IPS DF 4.7 (cell line): ENCODE results near the gene KDM1A.
A peak's percentile ranks its signal among the peaks of the same experiment; 100 is the strongest.
"Not testable (repeated sequence)": the region's sequence is repeated elsewhere in the genome, so short reads cannot be mapped to it uniquely, and the experiment has no call there.

Source experiments
- DNase-seq: peaks from one replicate; pipeline ENCODE4 v3.0.0-alpha.2; 2013; ENCODE audit warnings: low spot score; ENCODE audit errors: extremely low read depth

The KDM1A gene

DNA sequence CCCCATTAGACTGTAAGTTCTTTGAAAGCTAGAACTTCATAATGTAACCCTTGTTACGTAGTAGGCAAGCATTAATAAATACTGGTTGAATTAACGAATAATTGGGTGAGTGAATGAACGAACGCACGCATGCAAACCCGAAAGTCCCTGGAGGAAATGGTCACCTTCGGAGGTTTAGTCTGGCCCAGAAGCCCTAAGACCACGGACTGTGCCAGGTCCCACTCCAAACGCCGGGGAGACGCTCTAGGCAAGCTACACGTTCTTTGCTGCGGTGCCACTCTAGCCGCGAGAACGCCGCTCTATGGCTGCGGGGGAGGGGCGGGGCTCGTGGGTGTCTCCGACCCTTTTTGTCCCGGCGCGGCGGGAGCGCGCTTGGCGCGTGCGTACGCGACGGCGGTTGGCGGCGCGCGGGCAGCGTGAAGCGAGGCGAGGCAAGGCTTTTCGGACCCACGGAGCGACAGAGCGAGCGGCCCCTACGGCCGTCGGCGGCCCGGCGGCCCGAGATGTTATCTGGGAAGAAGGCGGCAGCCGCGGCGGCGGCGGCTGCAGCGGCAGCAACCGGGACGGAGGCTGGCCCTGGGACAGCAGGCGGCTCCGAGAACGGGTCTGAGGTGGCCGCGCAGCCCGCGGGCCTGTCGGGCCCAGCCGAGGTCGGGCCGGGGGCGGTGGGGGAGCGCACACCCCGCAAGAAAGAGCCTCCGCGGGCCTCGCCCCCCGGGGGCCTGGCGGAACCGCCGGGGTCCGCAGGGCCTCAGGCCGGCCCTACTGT lies at the start of gene KDM1A:
Gene KDM1A, plus strand, starts transcription at position 375 of the 769 bp plus-strand sequence. Its CDS starts 129 bp downstream, at position 504.
- DNase-seq: peak; percentile 87

DNA sequence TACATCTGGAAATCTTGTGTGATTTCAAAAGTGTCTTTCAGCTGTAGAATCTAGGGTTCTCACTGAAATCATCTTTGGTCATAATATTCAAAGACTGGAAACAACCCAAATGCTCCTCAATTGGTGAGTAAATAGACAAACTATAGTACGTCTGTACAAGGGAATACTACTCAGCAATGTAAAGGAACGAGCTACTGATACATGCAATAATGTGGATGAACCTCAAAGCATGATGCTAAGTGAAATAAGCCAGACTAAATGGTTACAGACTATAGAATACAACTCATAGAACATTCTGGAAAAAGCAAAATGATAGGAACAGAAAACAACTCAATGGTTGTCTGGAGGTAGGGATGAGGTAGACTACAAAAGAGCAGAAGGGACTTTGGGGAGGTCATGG lies 49.2 kb upstream of the KDM1A start:
- DNase-seq: no peak

DNA sequence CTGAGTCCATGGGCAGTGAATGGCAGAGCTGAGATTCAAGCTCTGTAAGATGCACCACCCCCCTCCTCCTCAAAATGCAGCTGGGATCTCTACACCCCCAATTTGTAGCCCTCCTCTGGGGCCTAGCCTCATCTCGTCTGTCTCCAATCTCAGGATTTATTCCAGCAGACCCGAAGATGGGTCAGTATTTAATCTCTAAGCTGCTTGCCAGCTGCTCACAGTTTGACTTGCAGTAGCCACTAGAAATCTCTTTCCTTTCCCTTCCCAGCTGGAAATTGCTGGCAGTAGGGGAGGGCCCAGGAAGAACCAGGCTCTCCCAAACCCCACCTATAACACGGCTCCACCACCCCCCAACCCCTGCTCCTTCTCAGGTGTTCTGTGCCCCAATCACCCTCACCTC lies 48.1 kb upstream of the KDM1A start:
- no peak for DNase-seq

DNA sequence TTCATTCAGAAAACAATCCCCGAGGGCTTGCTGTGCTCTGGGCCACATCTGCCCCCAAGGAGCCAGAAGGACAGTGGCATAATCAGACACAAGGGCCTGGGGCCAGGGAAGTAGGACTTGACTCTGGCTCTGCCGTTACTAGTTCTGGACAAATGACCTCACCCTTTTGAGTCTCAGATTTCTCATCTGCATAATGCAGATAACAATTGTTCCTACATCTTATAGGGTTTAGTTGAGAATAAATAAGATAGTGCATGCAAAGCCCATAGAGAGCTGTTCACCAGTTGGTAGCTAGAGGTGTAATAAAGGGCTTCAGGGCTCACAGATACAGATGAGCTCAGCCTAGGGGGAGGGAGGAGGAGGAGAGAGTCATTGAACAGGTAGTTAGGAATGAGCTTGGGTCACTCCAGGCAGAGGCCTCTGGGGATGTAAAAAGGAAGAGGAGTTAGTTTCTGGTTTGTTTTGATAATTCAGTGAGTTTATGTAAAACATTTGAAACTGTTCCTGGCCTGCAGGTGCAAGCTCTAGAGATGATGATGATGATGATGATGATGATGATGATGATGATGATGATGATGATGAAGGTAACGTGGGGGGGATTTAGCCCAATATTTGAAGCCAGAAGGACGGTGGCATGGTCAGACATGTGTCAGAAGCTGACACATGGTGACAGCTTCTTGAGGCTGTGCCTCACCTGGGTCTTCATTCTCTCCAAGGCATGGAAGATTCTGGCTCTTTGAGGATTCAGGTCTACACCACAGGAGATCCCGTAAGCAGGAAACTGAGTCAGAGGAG lies 47.5 kb upstream of the KDM1A start:
- DNase-seq: no peak

DNA sequence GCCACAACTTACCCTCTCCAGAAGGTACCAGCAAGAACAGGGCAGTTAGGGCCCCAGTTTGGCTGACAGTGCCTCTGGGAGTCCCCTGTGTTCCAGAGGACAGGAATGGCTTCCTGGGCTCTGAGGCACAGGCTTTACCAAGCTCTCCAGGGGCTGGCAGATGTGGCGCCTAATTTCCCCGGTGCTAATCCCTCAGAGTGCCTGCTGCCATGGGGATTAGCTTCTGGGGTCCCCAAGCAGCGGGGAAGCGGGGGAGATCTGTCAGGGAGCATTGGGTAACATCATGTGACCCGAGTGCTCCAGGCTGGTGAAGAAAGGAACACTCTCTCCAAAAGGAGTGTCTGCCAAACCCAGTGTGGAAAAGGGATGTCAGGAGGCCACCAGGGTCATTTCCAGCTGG lies 46.5 kb upstream of the KDM1A start, which contains the start of gene LACTBL1:
Gene LACTBL1, minus strand, starts transcription at position 107 of the 400 bp plus-strand sequence. CDS start 550 bp downstream, outside the sequence.
- DNase-seq: no peak

DNA sequence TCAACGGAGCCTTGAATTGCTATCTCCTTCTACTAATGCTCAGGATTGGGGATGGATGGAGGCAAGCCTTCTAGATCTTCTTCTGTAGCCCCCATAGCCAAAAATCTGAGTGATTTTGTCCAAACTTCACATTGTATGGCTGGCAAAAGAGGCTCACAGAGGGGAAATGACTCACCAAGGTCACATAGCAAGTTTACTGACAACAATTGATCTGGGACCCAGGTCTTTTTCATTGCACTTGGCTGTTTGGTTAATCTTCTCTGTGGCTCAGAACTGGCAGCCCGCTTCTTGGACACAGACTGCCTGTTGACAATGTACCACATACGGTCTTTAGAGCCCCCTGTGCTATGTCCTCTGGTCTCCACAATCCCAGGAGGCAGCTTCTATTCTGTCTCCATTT lies 43.6 kb upstream of the KDM1A start:
- no peak for DNase-seq

DNA sequence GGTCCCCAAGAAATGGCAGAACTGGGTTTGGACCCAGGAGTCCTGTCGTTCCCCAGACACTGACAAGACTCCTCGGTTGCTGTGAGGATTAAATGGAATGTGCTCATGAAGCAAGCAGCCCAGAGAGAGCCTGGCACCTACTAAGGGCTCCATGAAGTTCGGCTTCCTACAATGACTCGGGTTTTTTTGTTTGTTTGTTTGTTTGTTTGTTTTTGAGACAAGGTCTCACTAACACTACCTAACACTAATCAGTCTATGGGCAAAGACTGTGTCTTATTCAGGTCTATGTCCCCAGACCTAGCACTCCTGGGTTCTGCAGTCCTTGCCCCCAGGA lies 43.2 kb upstream of the KDM1A start:
- DNase-seq: no peak

DNA sequence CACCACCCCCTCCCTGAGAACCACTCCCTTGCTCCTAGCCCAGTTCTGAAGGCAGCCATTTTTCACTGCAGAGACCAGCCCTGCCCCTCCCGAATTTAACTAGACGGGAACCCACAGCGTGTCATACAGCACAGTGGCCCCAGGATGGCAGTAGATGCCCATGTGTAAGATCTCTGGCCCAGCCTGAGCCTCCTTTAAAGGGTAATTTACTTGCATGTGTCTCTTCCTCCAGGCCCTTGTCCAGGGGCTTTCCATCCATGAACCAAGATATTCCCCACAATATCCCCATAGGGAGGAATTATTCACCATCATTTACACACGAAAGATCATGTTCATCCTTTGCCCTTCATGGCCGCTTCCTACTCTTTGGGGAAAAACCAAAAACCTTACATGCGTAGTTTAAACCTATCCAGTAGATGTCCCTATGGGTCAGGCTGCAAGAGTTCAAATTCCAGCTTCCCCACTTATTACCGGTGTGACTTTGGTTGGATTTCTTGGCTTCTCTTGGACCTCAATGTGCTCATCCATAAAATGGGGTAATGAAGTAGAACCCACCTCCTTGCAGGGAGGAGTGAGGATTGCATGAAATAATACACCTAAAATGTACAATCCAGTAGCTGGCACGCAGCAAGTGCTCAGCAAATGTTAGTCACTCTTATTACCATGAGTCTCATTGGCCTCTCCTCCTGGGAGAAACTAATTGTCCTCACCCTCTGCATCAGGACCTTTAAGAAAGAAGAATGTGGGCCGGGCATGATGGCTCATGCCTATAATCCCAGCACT lies 42.6 kb upstream of the KDM1A start:
- peak; percentile 46 for DNase-seq

DNA sequence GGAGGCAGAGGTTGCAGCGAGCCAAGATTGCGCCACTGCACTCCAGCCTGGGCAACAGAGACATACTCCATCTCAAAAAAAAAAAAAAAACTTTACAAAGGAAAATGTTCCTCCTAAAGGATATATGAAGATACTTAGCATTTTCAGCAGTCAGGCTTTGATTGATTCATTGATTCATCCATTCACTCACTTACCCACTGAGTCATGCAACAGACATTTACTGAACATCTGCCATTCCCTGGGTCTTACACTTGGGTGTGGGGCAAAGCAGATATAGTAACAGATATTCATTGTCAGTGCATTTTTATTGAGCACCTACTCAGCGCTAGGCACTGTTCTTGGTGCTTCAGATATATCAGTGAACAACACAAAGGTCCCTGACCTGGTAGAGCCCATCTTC lies 41.0 kb upstream of the KDM1A start:
- DNase-seq: no peak

DNA sequence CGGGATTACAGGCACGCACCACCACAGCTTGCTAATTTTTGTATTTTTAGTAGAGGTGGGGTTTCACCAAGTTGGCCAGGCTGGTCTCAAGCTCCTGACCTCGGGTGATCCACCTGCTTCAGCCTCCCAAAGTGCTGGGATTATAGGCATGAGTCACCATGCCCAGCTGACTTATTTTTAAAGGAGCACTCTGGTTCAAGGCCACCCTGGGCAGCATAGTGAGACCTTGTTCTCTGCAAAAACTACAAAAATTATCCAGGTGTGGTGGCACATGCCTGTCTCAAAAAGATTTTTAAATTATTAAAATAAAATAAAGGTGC lies 38.8 kb upstream of the KDM1A start:
- not testable (repeated sequence) for DNase-seq

DNA sequence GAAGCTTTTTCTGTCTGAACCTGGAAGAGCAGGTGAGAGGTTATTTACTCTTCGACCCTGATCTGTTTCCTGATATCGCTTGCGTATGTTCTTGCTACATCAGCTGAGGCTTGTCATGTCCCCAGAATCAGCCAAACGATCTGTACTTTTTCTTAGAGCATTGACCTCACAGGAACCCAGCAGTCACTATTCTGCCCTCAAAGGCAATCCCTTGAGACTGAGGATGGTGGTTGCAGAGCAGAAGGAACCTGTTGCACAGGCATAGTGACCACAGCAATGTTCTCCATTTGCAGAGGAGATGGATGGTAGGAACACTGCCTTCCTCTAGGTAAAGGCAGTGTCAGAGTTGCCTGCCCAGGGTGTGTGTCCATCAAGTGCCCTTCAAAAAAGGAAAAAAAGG lies 35.3 kb upstream of the KDM1A start:
- DNase-seq: no peak

DNA sequence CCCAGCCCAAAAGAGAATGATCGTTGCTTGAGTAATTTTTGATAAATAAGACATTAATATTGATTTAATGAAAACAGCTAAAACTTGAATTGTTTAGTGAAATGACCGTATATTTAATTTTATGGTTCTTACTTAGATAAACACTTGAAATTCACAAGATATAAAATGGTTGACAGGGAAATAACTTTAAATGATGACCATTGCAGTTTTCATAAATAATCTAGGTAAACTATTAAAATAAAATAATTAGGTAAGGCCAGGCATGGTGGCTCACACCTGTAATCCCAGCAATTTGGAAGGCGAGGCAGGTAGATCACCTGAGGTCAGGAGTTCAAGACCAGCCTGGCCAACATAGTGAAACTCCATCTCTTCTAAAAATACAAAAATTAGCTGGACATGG lies 26.9 kb upstream of the KDM1A start:
- DNase-seq: not testable (repeated sequence)

DNA sequence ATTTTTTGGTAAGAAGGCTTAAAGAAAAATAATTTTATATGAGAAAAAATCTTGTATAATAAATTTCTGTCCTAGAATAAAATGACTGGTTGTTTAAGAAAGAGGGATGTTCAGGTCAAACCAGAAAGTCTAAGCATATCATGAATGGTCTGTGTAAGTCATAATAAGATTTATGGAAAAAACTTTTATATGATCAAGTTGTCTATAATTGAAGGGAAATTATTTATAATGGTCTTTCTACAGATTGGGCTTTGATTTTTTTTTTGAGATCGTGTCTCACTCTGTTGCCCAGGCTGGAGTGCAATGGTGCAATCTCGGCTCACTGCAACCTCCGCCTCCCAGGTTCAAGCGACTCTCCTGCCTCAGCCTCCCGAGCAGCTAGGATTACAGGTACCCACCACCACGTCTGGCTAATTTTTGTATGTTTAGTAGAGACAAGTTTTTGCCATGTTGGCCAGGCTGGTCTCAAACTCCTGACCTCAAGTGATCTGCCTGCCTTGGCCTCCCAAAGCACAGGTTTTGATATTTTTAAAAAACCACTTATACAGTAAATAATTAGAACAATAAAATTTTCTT lies 26.0 kb upstream of the KDM1A start:
- DNase-seq: not testable (repeated sequence)

DNA sequence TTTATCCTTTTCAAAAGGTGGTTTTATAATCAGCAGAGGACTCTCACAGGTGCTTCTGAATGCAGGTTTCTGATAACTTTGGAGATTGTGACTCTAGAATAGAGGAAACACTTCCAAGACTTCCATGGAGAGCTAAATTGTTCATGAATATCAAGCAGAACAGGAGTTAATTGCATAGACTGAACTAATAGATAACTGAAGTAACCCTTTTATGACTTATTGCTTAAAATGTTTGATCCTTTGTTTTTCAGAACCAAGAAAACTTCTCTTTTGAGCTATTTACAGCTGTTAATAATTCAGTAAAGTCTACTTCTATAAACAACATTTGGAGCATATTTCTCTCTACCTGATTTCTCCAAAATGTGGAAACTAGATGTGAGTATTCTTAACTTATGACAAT lies 23.5 kb upstream of the KDM1A start:
- no peak for DNase-seq

DNA sequence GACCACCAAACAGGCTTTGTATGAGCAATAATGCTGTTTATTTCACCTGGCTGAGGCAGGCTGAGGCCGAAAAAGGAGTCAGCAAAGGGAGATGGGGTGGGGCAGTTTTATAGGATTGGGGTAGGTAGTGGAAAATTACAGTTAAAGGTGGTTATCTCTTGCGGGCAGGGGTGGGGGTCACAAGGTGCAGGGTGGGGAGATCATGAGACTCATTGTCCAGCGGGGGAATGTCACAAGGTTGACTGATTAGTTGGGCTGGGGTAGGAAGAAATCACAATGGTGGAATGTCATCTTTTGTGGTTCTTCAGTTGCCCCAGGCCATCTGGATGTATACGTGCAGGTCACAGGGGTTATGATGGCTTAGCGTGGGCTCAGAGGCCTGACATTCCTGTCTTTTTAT lies 21.7 kb upstream of the KDM1A start:
- DNase-seq: not testable (repeated sequence)

DNA sequence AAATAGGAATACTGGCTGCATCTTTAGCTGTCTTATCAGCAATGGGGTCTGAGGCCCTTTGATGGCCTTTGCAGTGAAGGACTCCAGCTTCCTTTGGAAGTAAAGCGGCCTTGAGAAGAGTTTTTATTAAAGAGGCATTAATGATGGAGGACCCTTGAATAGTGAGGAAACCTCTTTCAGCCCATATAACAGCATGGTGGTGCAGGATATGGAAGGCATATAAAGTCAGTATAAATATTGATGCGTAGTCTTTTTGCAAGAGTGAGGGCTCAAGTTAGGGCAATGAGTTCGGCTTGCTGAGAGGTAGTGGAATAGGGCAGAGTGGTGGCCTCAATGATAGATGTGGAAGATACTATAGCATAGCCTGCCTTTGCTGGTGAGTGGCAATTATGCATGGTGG lies 19.1 kb upstream of the KDM1A start:
- DNase-seq: not testable (repeated sequence)

DNA sequence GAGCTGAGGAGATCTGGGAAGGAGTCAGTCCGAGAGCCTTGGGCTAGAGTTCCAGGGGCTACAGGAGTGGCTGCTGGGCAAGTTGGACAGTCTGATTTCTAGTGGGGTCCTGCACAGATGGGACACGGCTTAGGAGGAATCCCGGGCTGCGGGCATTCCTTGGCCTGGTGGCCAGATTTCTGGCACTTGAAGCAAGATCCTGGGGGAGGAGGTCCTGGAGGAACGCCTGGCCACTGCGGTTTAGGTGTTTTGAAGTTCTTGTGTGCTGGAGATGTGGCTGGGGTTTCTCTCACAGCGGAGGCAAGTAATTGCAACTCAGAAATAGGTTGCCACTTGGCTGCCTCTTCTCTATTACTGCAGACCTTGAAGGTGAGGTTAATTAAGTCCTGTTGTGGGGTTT lies 17.1 kb upstream of the KDM1A start:
- DNase-seq: not testable (repeated sequence)

DNA sequence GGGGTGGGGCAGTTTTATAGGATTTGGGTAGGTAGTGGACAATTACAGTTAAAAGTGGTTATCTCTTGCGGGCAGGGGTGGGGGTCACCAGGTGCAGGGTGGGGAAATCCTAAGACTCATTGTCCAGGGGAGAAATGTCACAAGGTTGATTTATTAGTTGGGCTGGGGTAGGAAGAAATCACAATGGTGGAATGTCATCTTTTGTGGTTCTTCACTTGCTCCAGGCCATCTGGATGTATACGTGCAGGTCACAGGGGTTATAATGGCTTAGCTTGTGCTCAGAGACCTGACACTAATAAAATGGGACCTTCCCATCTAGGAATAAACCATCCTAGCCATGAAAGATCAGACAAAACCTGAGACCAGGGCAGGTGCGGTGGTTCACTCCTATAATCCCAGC lies 15.2 kb upstream of the KDM1A start:
- no peak for DNase-seq

DNA sequence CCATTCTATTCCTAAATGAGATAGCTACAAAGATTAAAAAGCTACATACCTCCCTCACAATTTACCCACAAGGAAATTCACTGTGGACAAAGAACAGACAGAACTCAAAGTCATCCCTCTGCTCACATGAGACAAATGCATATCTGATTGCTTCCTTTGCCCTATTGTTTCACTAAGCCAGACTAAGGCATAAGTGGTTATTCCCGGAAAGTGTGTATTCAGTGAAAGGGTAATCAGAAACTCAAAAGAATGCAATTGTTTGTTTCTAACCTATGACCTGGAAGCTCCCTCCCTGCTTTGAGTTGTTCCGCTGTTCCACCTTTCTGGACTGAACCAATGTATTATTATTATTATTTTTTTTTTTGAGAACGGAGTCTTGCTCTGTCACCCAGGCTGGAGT lies 14.5 kb upstream of the KDM1A start:
- DNase-seq: not testable (repeated sequence)

DNA sequence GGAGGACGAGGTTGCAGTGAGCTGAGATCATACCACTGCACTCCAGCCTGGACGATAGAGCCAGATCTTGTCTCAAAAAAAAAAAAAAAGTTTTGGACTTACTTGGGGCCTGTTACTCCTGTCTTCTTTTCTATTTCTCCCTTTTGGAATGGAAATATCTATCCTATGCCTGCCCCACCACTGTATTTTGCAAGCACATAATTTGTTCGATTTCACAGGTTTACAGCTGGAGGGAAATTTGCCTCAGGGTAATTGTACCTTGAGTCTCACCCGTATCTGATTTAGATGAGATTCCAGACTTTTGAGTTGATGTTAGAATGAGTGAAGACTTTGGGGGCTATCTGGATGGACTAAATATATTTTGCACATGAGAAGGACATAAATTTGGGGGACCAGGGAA lies 12.2 kb upstream of the KDM1A start:
- DNase-seq: no peak

DNA sequence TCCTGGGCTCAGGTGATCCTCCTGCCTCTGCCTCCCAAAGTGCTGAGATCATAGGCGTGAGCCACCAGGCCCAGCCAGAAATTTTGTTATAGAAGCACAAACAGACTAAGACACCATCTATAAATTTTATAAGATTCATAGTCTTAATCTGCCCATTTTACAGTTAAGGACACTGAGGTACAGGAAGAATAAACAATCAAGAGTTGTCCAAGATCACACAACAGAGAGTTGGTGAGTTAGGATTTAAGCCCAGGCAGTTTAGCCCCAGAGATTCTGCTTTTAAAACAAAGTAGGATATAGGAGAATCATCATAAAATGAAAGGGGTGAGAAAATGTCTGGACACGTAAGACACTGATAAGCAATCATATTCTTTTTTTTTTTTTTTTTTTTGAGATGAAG lies 10.4 kb upstream of the KDM1A start:
- no peak for DNase-seq

DNA sequence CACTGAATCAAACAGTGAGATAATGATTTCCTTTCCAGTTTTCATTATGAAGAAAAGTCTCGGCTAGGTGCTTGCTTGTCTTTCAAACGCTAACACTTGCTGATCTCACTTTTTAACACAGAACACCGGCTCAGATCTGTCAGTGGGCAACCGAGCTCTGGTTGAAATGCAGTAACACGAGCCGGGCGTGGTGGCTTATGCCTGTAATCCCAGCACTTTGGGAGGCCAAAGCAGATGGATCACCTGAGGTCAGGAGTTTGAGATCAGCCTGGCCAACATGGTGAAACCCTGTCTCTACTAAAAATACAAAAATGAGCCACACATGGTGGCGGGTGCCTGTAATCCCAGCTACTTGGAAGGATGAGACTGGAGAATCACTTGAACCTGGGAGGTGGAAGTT lies 9.2 kb upstream of the KDM1A start:
- DNase-seq: not testable (repeated sequence)
